Mesenchymal stem cell (in vitro differentiated cells and primary cell): ENCODE measurements around the gene CCDC27.
"Not testable (repeated sequence)": the region's sequence is repeated elsewhere in the genome, so short reads cannot be mapped to it uniquely, and the experiment has no call there.

Experiments
- DNase-seq: peaks from one replicate; pipeline ENCODE4 v3.0.0-alpha.2; 2013
- H2AFZ ChIP-seq: one replicate; pipeline ENCODE4 v1.6.1; 2013; ENCODE audit warnings: low read depth, mild to moderate bottlenecking, control low read depth, inconsistent platforms, low read length, moderate library complexity
- H2AK5ac ChIP-seq: 2 replicates; pipeline ENCODE4 v1.6.1; 2013; ENCODE audit warnings: low read length, moderate library complexity, mild to moderate bottlenecking, inconsistent platforms; ENCODE audit not compliant: severe bottlenecking
- H2BK120ac ChIP-seq: one replicate; pipeline ENCODE4 v1.6.1; 2013; ENCODE audit warnings: low read depth, mild to moderate bottlenecking, inconsistent platforms, low read length, moderate library complexity
- H2BK12ac ChIP-seq, 2 experiments: one replicate each; pipeline ENCODE4 v1.6.1; 2013; ENCODE audit warnings: inconsistent platforms in 2 of 2, low read length in 2 of 2, mild to moderate bottlenecking in 2 of 2, moderate library complexity in 2 of 2, control low read depth in 1 of 2
- H2BK15ac ChIP-seq: one replicate; pipeline ENCODE4 v1.6.1; 2013; ENCODE audit warnings: mild to moderate bottlenecking, low read depth, inconsistent platforms; ENCODE audit not compliant: poor library complexity, severe bottlenecking
- H2BK5ac ChIP-seq: 2 replicates; pipeline ENCODE4 v1.6.1; 2013; ENCODE audit warnings: low read depth, mild to moderate bottlenecking, low read length, control low read depth, inconsistent platforms; ENCODE audit not compliant: poor library complexity, severe bottlenecking
- H3K14ac ChIP-seq, 2 experiments: one replicate each; pipeline ENCODE4 v1.6.1; 2013; ENCODE audit warnings: inconsistent platforms in 2 of 2, low read length in 2 of 2, control low read depth in 1 of 2, mild to moderate bottlenecking in 1 of 2, moderate library complexity in 1 of 2
- H3K18ac ChIP-seq, 2 experiments: one replicate each; pipeline ENCODE4 v1.6.1; 2013; ENCODE audit warnings: inconsistent platforms in 2 of 2, low read length in 2 of 2, control low read depth in 1 of 2, low read depth in 1 of 2, mild to moderate bottlenecking in 1 of 2
- H3K23ac ChIP-seq, 2 experiments: one replicate each; pipeline ENCODE4 v1.6.1; 2013; ENCODE audit warnings: inconsistent platforms in 2 of 2, low read length in 2 of 2, mild to moderate bottlenecking in 2 of 2, moderate library complexity in 2 of 2, control low read depth in 1 of 2
- H3K27ac ChIP-seq: 2 replicates; pipeline ENCODE4 v1.5.1; 2013; ENCODE audit warnings: mild to moderate bottlenecking, moderate library complexity, low read length, control low read depth, inconsistent platforms; ENCODE audit not compliant: poor library complexity, severe bottlenecking
- H3K27me3 ChIP-seq, 2 experiments: 2 replicates each; pipeline versions ENCODE4 v1.6.1 to v1.7.0; 2013; ENCODE audit warnings: low read length in 2 of 2, mild to moderate bottlenecking in 2 of 2, moderate library complexity in 2 of 2, control low read depth in 1 of 2, inconsistent platforms in 1 of 2; ENCODE audit not compliant: control insufficient read depth in 1 of 2, insufficient read depth in 1 of 2
- H3K36me3 ChIP-seq, 2 experiments: 2 replicates each; pipeline versions ENCODE4 v1.6.1 to v1.7.0; 2013; ENCODE audit warnings: low read length in 2 of 2, control low read depth in 1 of 2, inconsistent platforms in 1 of 2, low read depth in 1 of 2, mild to moderate bottlenecking in 1 of 2; ENCODE audit not compliant: insufficient read depth in 2 of 2, control insufficient read depth in 1 of 2
- H3K4ac ChIP-seq, 2 experiments: one replicate each; pipeline ENCODE4 v1.6.1; 2013; ENCODE audit warnings: inconsistent platforms in 2 of 2, low read length in 2 of 2, mild to moderate bottlenecking in 2 of 2, moderate library complexity in 2 of 2, control low read depth in 1 of 2, low read depth in 1 of 2
- H3K4me1 ChIP-seq: 2 replicates; pipeline ENCODE4 v1.6.1; 2013; ENCODE audit warnings: low read depth, low read length, control low read depth; ENCODE audit not compliant: control insufficient read depth, insufficient read depth
- H3K4me2 ChIP-seq: 2 replicates; pipeline ENCODE4 v1.6.1; 2013; ENCODE audit warnings: low read length, mild to moderate bottlenecking, inconsistent platforms; ENCODE audit not compliant: poor library complexity, severe bottlenecking
- H3K4me3 ChIP-seq, 2 experiments: 2 replicates each; pipeline versions ENCODE4 v1.5.1 to v1.7.0; 2013; ENCODE audit warnings: low read length in 2 of 2, mild to moderate bottlenecking in 2 of 2, control low read depth in 1 of 2, low read depth in 1 of 2; ENCODE audit not compliant: insufficient read depth in 1 of 2
- H3K79me1 ChIP-seq: replicated peaks from 2 replicates; pipeline ENCODE4 v1.6.1; 2013; ENCODE audit warnings: mild to moderate bottlenecking, control low read depth, low read length, inconsistent platforms; ENCODE audit not compliant: poor library complexity, severe bottlenecking
- H3K9ac ChIP-seq: 2 replicates; pipeline ENCODE4 v1.7.0; 2013; ENCODE audit warnings: mild to moderate bottlenecking, low read length, moderate library complexity
- H3K9me3 ChIP-seq: 2 replicates; pipeline ENCODE4 v1.7.0; 2013; ENCODE audit warnings: mild to moderate bottlenecking, low read length; ENCODE audit not compliant: control insufficient read depth
- H4K8ac ChIP-seq: one replicate; pipeline ENCODE4 v1.6.1; 2013; ENCODE audit warnings: inconsistent platforms, mild to moderate bottlenecking, low read length, moderate library complexity
- H4K91ac ChIP-seq: one replicate; pipeline ENCODE4 v1.6.1; 2013; ENCODE audit warnings: mild to moderate bottlenecking, low read length, inconsistent platforms
- WGBS: methylation state at CpG from one replicate; pipeline ENCODE4 v1.1.7; 2013; ENCODE audit warnings: mixed read lengths; 5-methylcytosine and 5-hydroxymethylcytosine counted together

The CCDC27 gene

DNA sequence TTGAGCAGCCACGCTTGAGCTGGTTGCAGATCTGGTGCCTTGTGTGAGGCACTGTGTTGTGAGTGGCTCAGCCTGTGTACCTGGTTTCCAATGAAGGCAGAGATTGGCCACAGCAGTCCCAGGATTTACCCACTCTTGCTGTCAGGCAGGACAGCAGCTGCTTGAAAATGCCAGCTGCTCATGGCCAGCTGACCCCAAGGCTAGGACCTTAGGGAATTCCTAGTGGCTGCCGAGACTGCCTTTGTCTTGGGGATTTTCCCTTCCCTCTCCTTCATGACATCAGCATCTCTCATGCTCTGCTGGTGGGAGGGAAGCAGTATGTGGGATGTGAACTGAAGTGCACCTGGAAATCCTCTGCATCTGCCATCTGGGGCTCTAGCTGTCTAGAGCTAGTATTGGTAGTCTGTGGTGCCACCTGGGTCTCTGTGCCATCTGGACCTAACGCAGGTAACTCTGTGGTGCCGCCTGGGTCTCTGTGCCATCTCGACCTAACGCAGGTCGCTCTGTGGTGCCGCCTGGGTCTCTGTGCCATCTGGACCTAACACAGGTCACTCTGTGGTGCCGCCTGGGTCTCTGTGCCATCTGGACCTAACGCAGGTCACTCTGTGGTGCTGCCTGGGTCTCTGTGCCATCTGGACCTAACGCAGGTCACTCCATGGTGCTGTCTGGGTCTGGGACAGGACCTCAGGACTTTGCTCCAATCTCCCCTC, 47.9 kb downstream of the CCDC27 start:
- Histone ChIP-seq H4K8ac (no peak overlapping the region), H2BK15ac (no peak overlapping the region), H3K4me1 (peaks cover 6% of the 10 kb centered on the region), H3K4me2 (no peak overlapping the region), H2BK12ac (peak overlapping the region in 1 of 2 experiments; percentile 18), H3K18ac (no peak overlapping the region), H3K36me3 (peaks cover 0 to 4% of the 10 kb centered on the region in 2 experiments), H3K9ac (no peak overlapping the region), H3K14ac (no peak overlapping the region), H3K4me3 (no peak overlapping the region), H2BK120ac (no peak overlapping the region), H4K91ac (no peak overlapping the region), H3K23ac (no peak overlapping the region), H2BK5ac (no peak overlapping the region), H3K27ac (no peak overlapping the region), H3K4ac (no peak overlapping the region), H3K79me1 (peaks cover 7% of the 10 kb centered on the region), H3K27me3 (peaks cover 22 to 23% of the 10 kb centered on the region in 2 experiments), H2AK5ac (no peak overlapping the region), H2AFZ (no peak overlapping the region), H3K9me3 (no peaks in the 10 kb centered on the region)
- peak; percentile 54 for DNase-seq
- 89% methylated on average over 10 of the region's 11 CpGs for WGBS

DNA sequence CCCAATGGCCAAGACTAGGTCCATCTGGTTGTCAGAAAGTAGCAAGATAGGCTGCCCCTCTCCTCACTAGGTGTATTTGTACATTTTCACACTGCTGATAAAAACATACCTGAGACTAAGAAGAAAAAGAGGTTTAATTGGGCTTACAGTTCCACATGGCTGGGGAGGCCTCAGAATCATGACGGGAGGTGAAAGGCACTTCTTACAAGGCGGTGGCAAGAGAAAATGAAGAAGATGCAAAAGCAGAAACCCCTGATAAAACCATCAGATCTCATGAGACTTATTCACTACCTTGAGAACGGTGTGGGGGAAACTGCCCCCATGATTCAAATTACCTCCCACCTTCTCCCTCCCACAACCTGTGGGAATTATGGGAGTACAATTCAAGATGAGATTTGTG, 48.5 kb downstream of the CCDC27 start:
- not testable (repeated sequence) for H3K9me3 ChIP-seq

DNA sequence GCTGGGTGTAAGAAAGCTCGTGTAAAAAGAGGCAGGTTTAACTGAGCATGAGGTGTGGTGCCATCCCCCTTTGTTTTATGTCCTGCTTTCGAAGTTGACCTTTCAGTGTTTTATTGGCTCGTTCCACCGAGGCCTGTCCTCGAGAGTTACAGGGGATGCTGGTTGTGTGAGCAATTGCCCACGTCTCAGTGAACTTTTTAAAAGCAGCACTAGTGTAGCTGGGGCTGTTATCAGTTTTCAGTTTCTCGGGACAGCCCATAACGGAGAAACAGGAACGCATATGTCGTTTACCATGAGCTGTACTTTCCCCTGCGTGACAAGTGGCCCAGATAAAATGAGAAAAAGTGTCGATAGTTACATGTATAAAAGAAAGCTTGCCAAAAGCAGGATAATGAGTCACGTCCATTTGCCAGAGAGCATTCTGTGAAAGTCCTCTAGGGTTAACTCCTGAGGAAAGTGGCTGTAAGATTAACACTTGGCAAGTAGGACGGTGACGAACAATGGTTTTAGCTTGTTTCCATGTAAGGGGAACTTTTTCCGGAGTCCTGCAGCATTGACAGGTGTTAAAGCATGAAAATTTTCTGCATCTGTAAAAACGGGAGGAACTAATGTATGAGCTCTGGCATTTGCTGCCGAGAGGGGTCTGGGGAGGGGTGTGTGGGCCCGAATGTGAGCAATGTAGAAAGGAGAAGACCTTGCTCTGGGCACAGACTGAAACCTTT, 51.8 kb downstream of the CCDC27 start:
- no peak overlapping the region for H2BK12ac ChIP-seq
- no peak overlapping the region for H2BK15ac ChIP-seq
- H3K9ac ChIP-seq = no peak overlapping the region
- DNase-seq = no peak
- no peak overlapping the region for H4K91ac ChIP-seq
- no peak overlapping the region for H3K23ac ChIP-seq
- no peak overlapping the region for H3K14ac ChIP-seq
- no peak overlapping the region for H3K4ac ChIP-seq
- no peak overlapping the region for H2BK120ac ChIP-seq
- no peak overlapping the region for H3K4me2 ChIP-seq
- H3K18ac ChIP-seq = no peak overlapping the region
- H3K4me1 ChIP-seq = peaks cover 2% of the 10 kb centered on the region
- no peak overlapping the region for H2BK5ac ChIP-seq
- no peak overlapping the region for H3K27ac ChIP-seq
- H3K4me3 ChIP-seq = peak overlapping the region in 1 of 2 experiments; percentile 66
- no peak overlapping the region for H2AK5ac ChIP-seq
- no peak overlapping the region for H4K8ac ChIP-seq
- H3K9me3 ChIP-seq = no peaks in the 10 kb centered on the region
- H2AFZ ChIP-seq = no peak overlapping the region
- peaks cover 25 to 26% of the 10 kb centered on the region in 2 experiments for H3K27me3 ChIP-seq
- 68% methylated on average over 19 of the region's 19 CpGs for WGBS
- H3K36me3 ChIP-seq = no peaks in the 10 kb centered on the region
- no peaks in the 10 kb centered on the region for H3K79me1 ChIP-seq

More for the DNA sequence above, 48.5 kb downstream of the CCDC27 start:
- not testable (repeated sequence) for H3K4me1 ChIP-seq, H3K14ac ChIP-seq, H2BK15ac ChIP-seq, H3K18ac ChIP-seq, H3K27ac ChIP-seq, H2AK5ac ChIP-seq, H3K36me3 ChIP-seq, H2AFZ ChIP-seq, H3K4ac ChIP-seq, H3K23ac ChIP-seq, H4K8ac ChIP-seq, H2BK5ac ChIP-seq, H3K4me3 ChIP-seq, DNase-seq, H2BK120ac ChIP-seq, H3K79me1 ChIP-seq, H3K4me2 ChIP-seq, H4K91ac ChIP-seq, H3K9ac ChIP-seq
- 76% methylated on average over 2 of the region's 3 CpGs for WGBS
- Histone ChIP-seq H3K27me3 (peaks cover 25 to 26% of the 10 kb centered on the region in 2 experiments), H2BK12ac (peak overlapping the region in 1 of 2 experiments; percentile 18)

DNA sequence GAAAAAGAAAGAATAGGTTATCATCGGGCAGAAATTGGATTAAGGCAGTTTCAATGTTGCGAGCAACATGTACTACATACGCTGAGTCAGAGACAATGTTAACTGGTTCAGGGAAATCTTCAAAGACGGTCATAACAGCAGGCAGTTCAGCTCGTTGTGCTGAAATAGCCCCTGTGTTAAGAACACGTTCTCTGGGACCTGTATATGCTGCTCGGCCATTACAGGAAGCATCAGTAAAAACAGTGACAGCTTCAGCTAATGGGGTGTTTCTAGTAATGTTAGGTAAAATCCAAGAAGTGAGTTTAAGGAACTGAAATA, 52.3 kb downstream of the CCDC27 start:
- not testable (repeated sequence) for H3K27ac ChIP-seq, H3K14ac ChIP-seq, H3K4me1 ChIP-seq, H3K18ac ChIP-seq, H4K8ac ChIP-seq, H3K4me2 ChIP-seq, H4K91ac ChIP-seq, H2BK120ac ChIP-seq, H3K9ac ChIP-seq, H3K79me1 ChIP-seq, H2AFZ ChIP-seq, H3K23ac ChIP-seq, H2BK5ac ChIP-seq, H2BK15ac ChIP-seq, H3K4ac ChIP-seq, DNase-seq, H3K36me3 ChIP-seq, H3K9me3 ChIP-seq, H2AK5ac ChIP-seq, H2BK12ac ChIP-seq
- peak overlapping the region in 1 of 2 experiments; percentile 66 for H3K4me3 ChIP-seq
- peaks cover 25 to 26% of the 10 kb centered on the region in 2 experiments for H3K27me3 ChIP-seq
- WGBS = 73% methylated on average over 7 of the region's 7 CpGs
